Epithelial cell of umbilical artery (primary cell): ENCODE data around the gene DERL2. TPM values are rescaled to one million over a fixed set of nuclear protein-coding genes. Genes with fewer than 3 reads are reported as not detected.

Experiments
- total RNA-seq: library from RNA; depleted of rRNA; stranded (reverse); fragments of >200 nt; gene quantifications from 2 replicates; pipeline ENCODE4 v1.2.3, GENCODE V29; 2014

DERL2 gene
- total RNA-seq = 27.6 and 37.1 TPM in 2 replicates

GRCh38 chr17:5485270-5486205 is at the start of gene DERL2:
DERL2 (minus strand) TSS chr17:5486178; CDS start chr17:5486161, 17 bp downstream.

GRCh38 chr17:5486206-5487124 is 487 bp upstream of the DERL2 start, which contains the start of gene MIS12:
MIS12 (plus strand) TSS chr17:5486566; CDS start chr17:5488863, 2,297 bp downstream.

GRCh38 chr17:5438716-5439445 is 47.1 kb downstream of the DERL2 start, which contains the start of gene C1QBP:
C1QBP (minus strand) TSS chr17:5439155; CDS start chr17:5439073, 82 bp downstream.

Other genes starting within 250 kb of the DERL2 start
- gene RABEP1, start 203.9 kb downstream of the DERL2 start, total RNA-seq = 48.1 and 55.5 TPM in 2 replicates
- gene NUP88, start 66.5 kb downstream of the DERL2 start, total RNA-seq = 72.9 and 128 TPM in 2 replicates
- 80.9 and 83.0 TPM in 2 replicates for gene RPAIN, start 66.0 kb downstream of the DERL2 start, total RNA-seq
- gene C1QBP, start 47.0 kb downstream of the DERL2 start, total RNA-seq = 424 and 458 TPM in 2 replicates
- gene DHX33, start 17.2 kb downstream of the DERL2 start, total RNA-seq = 12.5 and 15.3 TPM in 2 replicates
- gene MIS12, start 388 bp upstream of the DERL2 start, total RNA-seq = 23.4 and 24.0 TPM in 2 replicates
- 18.7 and 20.5 TPM in 2 replicates for gene NLRP1, start 98.3 kb upstream of the DERL2 start, total RNA-seq